BJ (cell line): ENCODE measurements around the gene AP2M1. TPM values are rescaled to one million over a fixed set of nuclear protein-coding genes. Genes with fewer than 3 reads are reported as not detected.

Experiments
- CTCF ChIA-PET: fragments of 350-600 bp; formaldehyde crosslinking; extraction: SDS; loops from one replicate; lab custom pipeline; 2021; ENCODE audit warnings: antibody characterized with exemption, inconsistent platforms; lab: Yijun Ruan, JAX
- POLR2A ChIA-PET: fragments of 300-600 bp; sonication (Branson Sonifier 250); formaldehyde crosslinking; extraction: SDS; loops from one replicate; lab custom pipeline; 2021; ENCODE audit warnings: antibody characterized with exemption; lab: Charles Lee
- DNase-seq: peaks from one replicate; pipeline ENCODE4 v3.0.0-alpha.2; 2011; ENCODE audit warnings: low read depth
- H3K27me3 ChIP-seq: 2 replicates; pipeline ENCODE4 v1.6.0; 2011; ENCODE audit warnings: low read length; ENCODE audit not compliant: control insufficient read depth, insufficient read depth
- H3K36me3 ChIP-seq: 2 replicates; pipeline ENCODE4 v1.5.1; 2011; ENCODE audit warnings: low read length; ENCODE audit not compliant: control insufficient read depth, insufficient read depth
- H3K4me3 ChIP-seq: 2 replicates; pipeline ENCODE4 v1.5.1; 2011; ENCODE audit warnings: low read depth, mild to moderate bottlenecking, control low read depth, low read length
- CTCF ChIP-seq: IDR thresholded peaks from 2 replicates; pipeline ENCODE4 v1.5.1; 2011; ENCODE audit warnings: low read depth, mild to moderate bottlenecking, control low read depth, inconsistent platforms, low read length, moderate library complexity; ENCODE audit not compliant: insufficient read depth
- polyA plus RNA-seq: library from polyadenylated mRNA; depleted of rRNA; stranded (reverse); fragments of >200 nt; gene quantifications from 2 replicates; pipeline ENCODE4 v1.2.3, GENCODE V29; 2011

AP2M1 gene
- polyA plus RNA-seq, 1 experiment = 1,761 TPM

GRCh38 chr3:184198509-184198908 lies 23.9 kb downstream of the AP2M1 start:
- H3K27me3 ChIP-seq = peaks cover 2% of the 10 kb centered on the region; the same call in 1 of the 2 replicates
- CTCF ChIA-PET = interaction anchor here (0.7 to 1.2 kb wide), 3 partner anchors 49 to 290 kb away, joined by 3 to 4 read pairs (median 3); no protein-coding TSS in a partner anchor
- no peak for DNase-seq
- H3K4me3 ChIP-seq = no peak overlapping the region
- TF ChIP-seq CTCF = no peak
- H3K36me3 ChIP-seq = peaks cover 11% of the 10 kb centered on the region
- POLR2A ChIA-PET = interaction anchor here (1.0 kb wide), 1 partner anchor 13 kb away, joined by 9 read pairs; the partner anchor contains the start of gene ABCF3

- no peak for DNase-seq
- CTCF ChIA-PET = no interaction called here
- peaks cover 4% of the 10 kb centered on the region; the same call in 1 of the 2 replicates for H3K27me3 ChIP-seq
- no peak overlapping the region for H3K4me3 ChIP-seq
- no peak for TF ChIP-seq CTCF
- H3K36me3 ChIP-seq = peaks cover 4% of the 10 kb centered on the region; the same call in 1 of the 2 replicates
- POLR2A ChIA-PET = no interaction called here
Measured at GRCh38 chr3:184200825-184201224, 26.2 kb downstream of the AP2M1 start.

GRCh38 chr3:184203526-184203925 lies 28.9 kb downstream of the AP2M1 start:
- Histone ChIP-seq H3K36me3 (no peaks in the 10 kb centered on the region), H3K27me3 (peaks cover 6% of the 10 kb centered on the region; the same call in 1 of the 2 replicates), H3K4me3 (no peak overlapping the region)
- TF ChIP-seq CTCF = no peak
- ChIA-PET POLR2A (no interaction called here), CTCF (interaction anchor here (1.6 kb wide), 1 partner anchor 24 kb away, joined by 5 read pairs; no protein-coding TSS in a partner anchor)
- no peak for DNase-seq

GRCh38 chr3:184209146-184209923 lies 34.7 kb downstream of the AP2M1 start:
- ChIA-PET CTCF (interaction anchor here (0.6 to 5.2 kb wide), 2 partner anchors 18 to 77 kb away, joined by 3 to 29 read pairs; no protein-coding TSS in a partner anchor), POLR2A (no interaction called here)
- Histone ChIP-seq H3K4me3 (no peak overlapping the region), H3K36me3 (no peaks in the 10 kb centered on the region), H3K27me3 (peaks cover 5% of the 10 kb centered on the region; the same call in 1 of the 2 replicates)
- no peak for TF ChIP-seq CTCF
- DNase-seq = no peak

GRCh38 chr3:184211297-184211696 lies 36.6 kb downstream of the AP2M1 start:
- DNase-seq = no peak
- POLR2A ChIA-PET = no interaction called here
- H3K27me3 ChIP-seq = peaks cover 5% of the 10 kb centered on the region; the same call in 1 of the 2 replicates
- CTCF ChIA-PET = interaction anchor here (5.2 kb wide), 1 partner anchor 16 kb away, joined by 29 read pairs; no protein-coding TSS in a partner anchor
- H3K36me3 ChIP-seq = no peaks in the 10 kb centered on the region
- no peak overlapping the region for H3K4me3 ChIP-seq
- TF ChIP-seq CTCF = no peak
